B cell (primary cell): ENCODE data around the gene NECTIN1.

Source experiments
- EZH2 ChIP-seq: IDR thresholded peaks from 2 replicates; pipeline ENCODE4 v1.6.1; 2012; ENCODE audit warnings: borderline replicate concordance, low read depth, mild to moderate bottlenecking, moderate library complexity, low read length; ENCODE audit not compliant: insufficient read depth, poor library complexity, severe bottlenecking
- TF ChIP-seq, protein P1 (sequence below): fragments of 200-600 bp; IDR thresholded peaks from one replicate; pipeline ENCODE4 v1.8.0; 2022; ENCODE audit warnings: antibody characterized with exemption, mild to moderate bottlenecking

- TF ChIP-seq, protein P1, sequence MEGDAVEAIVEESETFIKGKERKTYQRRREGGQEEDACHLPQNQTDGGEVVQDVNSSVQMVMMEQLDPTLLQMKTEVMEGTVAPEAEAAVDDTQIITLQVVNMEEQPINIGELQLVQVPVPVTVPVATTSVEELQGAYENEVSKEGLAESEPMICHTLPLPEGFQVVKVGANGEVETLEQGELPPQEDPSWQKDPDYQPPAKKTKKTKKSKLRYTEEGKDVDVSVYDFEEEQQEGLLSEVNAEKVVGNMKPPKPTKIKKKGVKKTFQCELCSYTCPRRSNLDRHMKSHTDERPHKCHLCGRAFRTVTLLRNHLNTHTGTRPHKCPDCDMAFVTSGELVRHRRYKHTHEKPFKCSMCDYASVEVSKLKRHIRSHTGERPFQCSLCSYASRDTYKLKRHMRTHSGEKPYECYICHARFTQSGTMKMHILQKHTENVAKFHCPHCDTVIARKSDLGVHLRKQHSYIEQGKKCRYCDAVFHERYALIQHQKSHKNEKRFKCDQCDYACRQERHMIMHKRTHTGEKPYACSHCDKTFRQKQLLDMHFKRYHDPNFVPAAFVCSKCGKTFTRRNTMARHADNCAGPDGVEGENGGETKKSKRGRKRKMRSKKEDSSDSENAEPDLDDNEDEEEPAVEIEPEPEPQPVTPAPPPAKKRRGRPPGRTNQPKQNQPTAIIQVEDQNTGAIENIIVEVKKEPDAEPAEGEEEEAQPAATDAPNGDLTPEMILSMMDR = no peak
- no peak for TF ChIP-seq EZH2
Observed at GRCh38 chr11:119673759-119674336, 55.2 kb downstream of the NECTIN1 start.
